A549 (cell line): ENCODE measurements around the gene MYH11. TPM values are rescaled to one million over a fixed set of nuclear protein-coding genes. Genes with fewer than 3 reads are reported as not detected.

Experiments
- ATAC-seq, 2 experiments: fragments of 200-7000 bp in 1 of 2; fragments of >200 bp in 1 of 2; cut with Nextera tagmentation in 1 of 2; cut with Tn5 transposase in 1 of 2; 3 replicates each; pipeline versions ENCODE4 v1.8.0 to v1.9.1; 2018 to 2020; ENCODE audit warnings: mild to moderate bottlenecking in 1 of 2, moderate library complexity in 1 of 2
- CTCF ChIA-PET: fragments of 300-600 bp; sonication (Branson Sonifier 250); formaldehyde crosslinking; extraction: SDS; loops from one replicate; lab custom pipeline; 2021; ENCODE audit warnings: antibody characterized with exemption, inconsistent platforms; lab: Yijun Ruan, JAX
- POLR2A ChIA-PET: fragments of 350-600 bp; formaldehyde crosslinking; extraction: SDS; loops from one replicate; lab custom pipeline; 2021; ENCODE audit warnings: antibody characterized with exemption, inconsistent platforms; lab: Yijun Ruan, JAX
- DNase-seq, 2 experiments: peaks; one replicate each; pipeline versions ENCODE4 v3.0.0 to v3.0.0-alpha.2; 2011 to 2016; ENCODE audit warnings: low read depth in 1 of 2, low spot score in 1 of 2
- FAIRE-seq: peaks from 2 replicates; lab custom pipeline; 2011; peaks lifted over from hg19 to GRCh38; lab: Jason Lieb, UNC
- H3K27ac ChIP-seq, 2 experiments: fragments of >200 bp; sonication (Bioruptor Twin); formaldehyde crosslinking; 3 replicates each; pipeline ENCODE4 v1.5.1; 2016 to 2017
- H3K4me1 ChIP-seq: fragments of >200 bp; sonication (Bioruptor Twin); formaldehyde crosslinking; 3 replicates; pipeline ENCODE4 v1.6.1; 2016
- H3K4me2 ChIP-seq: fragments of >200 bp; sonication (Bioruptor Twin); formaldehyde crosslinking; 3 replicates; pipeline ENCODE4 v1.6.1; 2016
- H3K4me3 ChIP-seq: fragments of >200 bp; sonication (Bioruptor Twin); formaldehyde crosslinking; 3 replicates; pipeline ENCODE4 v1.5.1; 2016
- H3K9me3 ChIP-seq: fragments of >200 bp; sonication (Bioruptor Twin); formaldehyde crosslinking; 3 replicates; pipeline ENCODE4 v1.6.1; 2016
- EHF ChIP-seq: fragments of 250-450 bp; sonication (Bioruptor Pico); IDR thresholded peaks from 2 replicates; pipeline ENCODE4 v1.5.0; 2020; ENCODE audit warnings: mild to moderate bottlenecking
- FOSL2 ChIP-seq, 2 experiments: fragments of 450-650 bp in 1 of 2; fragments of >200 bp in 1 of 2; sonication (Bioruptor Twin) in 1 of 2; formaldehyde crosslinking; IDR thresholded peaks; 2 replicates each; pipeline versions ENCODE4 v1.5.0 to v1.6.1; 2016 to 2020; ENCODE audit warnings: mild to moderate bottlenecking in 1 of 2, moderate library complexity in 1 of 2
- FOXS1 ChIP-seq: fragments of 250-450 bp; sonication (Bioruptor Pico); IDR thresholded peaks from 2 replicates; pipeline ENCODE4 v1.5.0; 2020; ENCODE audit warnings: mild to moderate bottlenecking, moderate library complexity
- GATA3 ChIP-seq: IDR thresholded peaks from 2 replicates; pipeline ENCODE4 v1.6.1; 2012; ENCODE audit warnings: borderline replicate concordance
- HDAC2 ChIP-seq: fragments of 200-600 bp; sonication (generic); IDR thresholded peaks from 2 replicates; pipeline ENCODE4 v1.6.1; 2016
- HEYL ChIP-seq: fragments of 250-450 bp; sonication (Bioruptor Pico); IDR thresholded peaks from 2 replicates; pipeline ENCODE4 v1.8.0; 2021; ENCODE audit warnings: mild to moderate bottlenecking, moderate library complexity
- JUNB ChIP-seq: fragments of >200 bp; sonication (Bioruptor Twin); formaldehyde crosslinking; IDR thresholded peaks from 2 replicates; pipeline ENCODE4 v1.6.1; 2016
- KDM5A ChIP-seq: fragments of 200-600 bp; sonication (generic); IDR thresholded peaks from 2 replicates; pipeline ENCODE4 v1.6.1; 2016; ENCODE audit warnings: antibody characterized with exemption, mild to moderate bottlenecking
- MAFK ChIP-seq: fragments of 450-650 bp; IDR thresholded peaks from 2 replicates; pipeline ENCODE4 v1.6.1; 2014; ENCODE audit not compliant: partially characterized antibody
- NFE2L2 ChIP-seq: fragments of 150-350 bp; conservative IDR thresholded peaks from 2 replicates; pipeline ENCODE4 v1.6.1; 2014; ENCODE audit warnings: low read length
- NPAS2 ChIP-seq: fragments of 250-450 bp; sonication (Bioruptor Pico); IDR thresholded peaks from 2 replicates; pipeline ENCODE4 v1.8.0; 2022; ENCODE audit warnings: mild to moderate bottlenecking, moderate library complexity, borderline replicate concordance
- PHF8 ChIP-seq: fragments of 200-600 bp; sonication (generic); IDR thresholded peaks from 2 replicates; pipeline ENCODE4 v1.6.1; 2016; ENCODE audit warnings: low read depth, mild to moderate bottlenecking, antibody characterized with exemption, moderate library complexity, borderline replicate concordance
- POLR2AphosphoS2 ChIP-seq: conservative IDR thresholded peaks from 2 replicates; pipeline ENCODE4 v1.6.1; 2012; ENCODE audit warnings: low read length, improper control_type of control experiment, inconsistent platforms
- RAD21 ChIP-seq, 2 experiments: fragments of >200 bp in 1 of 2; sonication (Bioruptor Twin) in 1 of 2; formaldehyde crosslinking in 1 of 2; IDR thresholded peaks in 1 of 2; conservative IDR thresholded peaks in 1 of 2; 2 replicates in 1 of 2; 3 replicates in 1 of 2; pipeline ENCODE4 v1.6.1; 2012 to 2018; ENCODE audit warnings: inconsistent platforms in 1 of 2
- RARB ChIP-seq: fragments of 250-450 bp; sonication (Bioruptor Pico); IDR thresholded peaks from 2 replicates; pipeline ENCODE4 v1.8.0; 2021; ENCODE audit warnings: mild to moderate bottlenecking, moderate library complexity
- SMC3 ChIP-seq: fragments of >200 bp; sonication (Bioruptor Twin); formaldehyde crosslinking; IDR thresholded peaks from 3 replicates; pipeline ENCODE4 v1.6.1; 2018; ENCODE audit warnings: inconsistent platforms
- TP53 ChIP-seq: fragments of 250-450 bp; sonication (Bioruptor Pico); IDR thresholded peaks from 2 replicates; pipeline ENCODE4 v1.5.0; 2021; ENCODE audit warnings: mild to moderate bottlenecking, moderate library complexity
- ZC3H11A ChIP-seq: fragments of 450-650 bp; IDR thresholded peaks from 2 replicates; pipeline ENCODE4 v1.6.1; 2014; ENCODE audit warnings: antibody characterized with exemption, mild to moderate bottlenecking
- WGBS: methylation state at CpG from one replicate; pipeline ENCODE4 v1.1.6; 2017; ENCODE audit errors: missing lambda C conversion rate; 5-methylcytosine and 5-hydroxymethylcytosine counted together
- polyA plus RNA-seq, 4 experiments: library from polyadenylated mRNA; depleted of rRNA in 3 of 4; stranded (reverse); fragments of >200 nt; fragmentation: RNase III in 1 of 4; extraction: RNeasy Plus Mini Kit Qiagen cat#74134 plus additional on column Dnase treatment in 1 of 4; gene quantifications; 2 replicates in 3 of 4; 3 replicates in 1 of 4; pipeline ENCODE4 v1.2.3, GENCODE V29; 2011 to 2017
- TF ChIP-seq, protein P1 (sequence below): fragments of 150-350 bp; IDR thresholded peaks from 2 replicates; pipeline ENCODE4 v1.6.1; 2014; ENCODE audit warnings: low read depth, mild to moderate bottlenecking, low read length
- TF ChIP-seq, protein P2 (sequence below): fragments of >200 bp; sonication (Bioruptor Twin); formaldehyde crosslinking; IDR thresholded peaks from 3 replicates; pipeline ENCODE4 v1.5.1; 2016
- TF ChIP-seq, protein P3 (sequence below): fragments of >200 bp; sonication (Bioruptor Twin); formaldehyde crosslinking; IDR thresholded peaks from 3 replicates; pipeline ENCODE4 v1.6.1; 2016
- TF ChIP-seq, protein P4 (sequence below): IDR thresholded peaks from 2 replicates; pipeline ENCODE4 v1.6.1; 2012
- TF ChIP-seq, protein P5 (sequence below): IDR thresholded peaks from 2 replicates; pipeline ENCODE4 v1.6.1; 2012; ENCODE audit warnings: low read depth, borderline replicate concordance
- TF ChIP-seq, protein P6 (sequence below): fragments of >200 bp; sonication (Bioruptor Twin); formaldehyde crosslinking; IDR thresholded peaks from 2 replicates; pipeline ENCODE4 v1.6.1; 2016

MYH11 gene
- polyA plus RNA-seq, 2 of the 4 experiments (the other 2 are of a cell fraction) = 0.03 to 0.09 TPM

DNA sequence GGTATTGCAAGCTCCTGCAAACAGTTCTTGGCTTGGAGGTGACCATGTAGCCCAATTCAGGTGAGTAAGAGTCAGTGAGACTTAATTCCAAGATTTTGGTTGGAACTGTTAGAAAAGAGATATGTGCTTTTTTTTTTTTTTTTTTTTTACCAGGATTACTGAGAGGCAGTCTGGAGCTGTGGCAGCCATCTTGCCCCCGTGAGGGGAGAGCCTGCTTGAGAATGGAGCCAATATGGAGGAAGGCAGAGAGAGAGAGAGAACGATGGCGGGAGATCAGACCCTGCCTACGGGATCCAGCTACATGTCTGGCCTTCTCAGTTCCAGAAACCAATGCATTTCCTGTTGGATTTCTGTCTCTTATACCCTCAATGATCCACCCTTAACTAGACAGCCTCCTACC is 97.8 kb downstream of the MYH11 start:
- 73% methylated on average over 4 of the region's 4 CpGs for WGBS
- DNase-seq (no peak), ATAC-seq (no peak), FAIRE-seq (no peak)
- no peak overlapping the region for H3K4me3 ChIP-seq
- H3K4me1 ChIP-seq = no peaks in the 10 kb centered on the region
- ChIA-PET CTCF (interaction anchor here (0.6 to 2.6 kb wide), 11 partner anchors 11 to 436 kb away, joined by 3 to 10 read pairs (median 3); no protein-coding TSS in a partner anchor), POLR2A (no interaction called here)
- TF ChIP-seq, protein P1, sequence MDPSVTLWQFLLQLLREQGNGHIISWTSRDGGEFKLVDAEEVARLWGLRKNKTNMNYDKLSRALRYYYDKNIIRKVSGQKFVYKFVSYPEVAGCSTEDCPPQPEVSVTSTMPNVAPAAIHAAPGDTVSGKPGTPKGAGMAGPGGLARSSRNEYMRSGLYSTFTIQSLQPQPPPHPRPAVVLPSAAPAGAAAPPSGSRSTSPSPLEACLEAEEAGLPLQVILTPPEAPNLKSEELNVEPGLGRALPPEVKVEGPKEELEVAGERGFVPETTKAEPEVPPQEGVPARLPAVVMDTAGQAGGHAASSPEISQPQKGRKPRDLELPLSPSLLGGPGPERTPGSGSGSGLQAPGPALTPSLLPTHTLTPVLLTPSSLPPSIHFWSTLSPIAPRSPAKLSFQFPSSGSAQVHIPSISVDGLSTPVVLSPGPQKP = no peak
- no peak for TF ChIP-seq HEYL
- TF ChIP-seq, protein P2, sequence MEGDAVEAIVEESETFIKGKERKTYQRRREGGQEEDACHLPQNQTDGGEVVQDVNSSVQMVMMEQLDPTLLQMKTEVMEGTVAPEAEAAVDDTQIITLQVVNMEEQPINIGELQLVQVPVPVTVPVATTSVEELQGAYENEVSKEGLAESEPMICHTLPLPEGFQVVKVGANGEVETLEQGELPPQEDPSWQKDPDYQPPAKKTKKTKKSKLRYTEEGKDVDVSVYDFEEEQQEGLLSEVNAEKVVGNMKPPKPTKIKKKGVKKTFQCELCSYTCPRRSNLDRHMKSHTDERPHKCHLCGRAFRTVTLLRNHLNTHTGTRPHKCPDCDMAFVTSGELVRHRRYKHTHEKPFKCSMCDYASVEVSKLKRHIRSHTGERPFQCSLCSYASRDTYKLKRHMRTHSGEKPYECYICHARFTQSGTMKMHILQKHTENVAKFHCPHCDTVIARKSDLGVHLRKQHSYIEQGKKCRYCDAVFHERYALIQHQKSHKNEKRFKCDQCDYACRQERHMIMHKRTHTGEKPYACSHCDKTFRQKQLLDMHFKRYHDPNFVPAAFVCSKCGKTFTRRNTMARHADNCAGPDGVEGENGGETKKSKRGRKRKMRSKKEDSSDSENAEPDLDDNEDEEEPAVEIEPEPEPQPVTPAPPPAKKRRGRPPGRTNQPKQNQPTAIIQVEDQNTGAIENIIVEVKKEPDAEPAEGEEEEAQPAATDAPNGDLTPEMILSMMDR = no peak
- TF ChIP-seq SMC3 = no peak
- TF ChIP-seq NFE2L2 = no peak
- TF ChIP-seq, protein P3, sequence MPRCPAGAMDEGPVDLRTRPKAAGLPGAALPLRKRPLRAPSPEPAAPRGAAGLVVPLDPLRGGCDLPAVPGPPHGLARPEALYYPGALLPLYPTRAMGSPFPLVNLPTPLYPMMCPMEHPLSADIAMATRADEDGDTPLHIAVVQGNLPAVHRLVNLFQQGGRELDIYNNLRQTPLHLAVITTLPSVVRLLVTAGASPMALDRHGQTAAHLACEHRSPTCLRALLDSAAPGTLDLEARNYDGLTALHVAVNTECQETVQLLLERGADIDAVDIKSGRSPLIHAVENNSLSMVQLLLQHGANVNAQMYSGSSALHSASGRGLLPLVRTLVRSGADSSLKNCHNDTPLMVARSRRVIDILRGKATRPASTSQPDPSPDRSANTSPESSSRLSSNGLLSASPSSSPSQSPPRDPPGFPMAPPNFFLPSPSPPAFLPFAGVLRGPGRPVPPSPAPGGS = no peak
- no peak for TF ChIP-seq KDM5A
- no peak for TF ChIP-seq FOXS1 (CRISPR knock-in tag)
- no peak for TF ChIP-seq FOSL2 (IDR thresholded peaks at IDR 0.05)
- no peak for TF ChIP-seq FOSL2 (CRISPR knock-in tag; IDR thresholded peaks at IDR 0.05)
- TF ChIP-seq EHF (CRISPR knock-in tag) = no peak
- TF ChIP-seq, protein P4, sequence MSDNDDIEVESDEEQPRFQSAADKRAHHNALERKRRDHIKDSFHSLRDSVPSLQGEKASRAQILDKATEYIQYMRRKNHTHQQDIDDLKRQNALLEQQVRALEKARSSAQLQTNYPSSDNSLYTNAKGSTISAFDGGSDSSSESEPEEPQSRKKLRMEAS = no peak
- no peak for TF ChIP-seq PHF8
- no peak for TF ChIP-seq RAD21 (conservative IDR thresholded peaks at IDR 0.05 in 1 of 2, IDR thresholded peaks at IDR 0.05 in 1 of 2)
- TF ChIP-seq ZC3H11A = no peak
- H3K9me3 ChIP-seq = no peaks in the 10 kb centered on the region
- H3K27ac ChIP-seq = no peak overlapping the region
- H3K4me2 ChIP-seq = no peak overlapping the region

DNA sequence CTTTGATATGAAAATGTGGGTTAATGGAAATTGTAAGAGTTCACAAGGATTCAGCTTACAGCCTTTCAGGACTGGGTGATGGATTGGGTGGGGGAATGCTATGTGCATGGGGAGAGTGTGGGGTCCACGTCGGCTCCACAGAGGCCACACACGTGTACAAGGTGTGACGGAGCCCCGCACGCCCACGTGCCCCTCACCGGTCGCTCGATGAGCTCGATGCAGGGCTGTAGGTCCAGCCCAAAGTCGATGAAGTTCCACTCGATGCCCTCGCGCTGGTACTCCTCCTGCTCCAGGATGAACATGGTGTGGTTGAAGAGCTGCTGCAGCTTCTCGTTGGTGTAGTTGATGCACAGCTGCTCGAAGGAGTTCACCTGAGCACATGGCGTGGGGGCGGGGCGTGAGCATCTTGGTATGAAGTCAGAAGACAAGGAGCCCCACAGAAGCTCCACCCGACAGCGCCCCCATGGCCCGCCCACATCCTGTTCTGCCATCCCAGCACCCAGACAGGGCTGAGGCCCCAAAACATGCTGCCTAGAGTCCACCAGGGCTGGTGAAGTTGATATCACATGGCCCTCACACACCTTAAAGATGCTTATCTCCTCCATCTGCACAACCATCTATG is 99.1 kb downstream of the MYH11 start:
- Histone ChIP-seq H3K27ac (no peak overlapping the region), H3K4me3 (no peak overlapping the region), H3K4me1 (no peaks in the 10 kb centered on the region), H3K4me2 (no peak overlapping the region)
- DNase-seq (no peak), FAIRE-seq (no peak), ATAC-seq (no peak)
- 80% methylated on average over 23 of the region's 23 CpGs for WGBS
- CTCF ChIA-PET = interaction anchor here (0.7 to 4.0 kb wide), 7 partner anchors 8 to 416 kb away, joined by 3 to 23 read pairs (median 8); no protein-coding TSS in a partner anchor
- POLR2A ChIA-PET = no interaction called here
- TF ChIP-seq MAFK = no peak
- TF ChIP-seq SMC3 = no peak
- no peak for TF ChIP-seq GATA3
- TF ChIP-seq, protein P5, sequence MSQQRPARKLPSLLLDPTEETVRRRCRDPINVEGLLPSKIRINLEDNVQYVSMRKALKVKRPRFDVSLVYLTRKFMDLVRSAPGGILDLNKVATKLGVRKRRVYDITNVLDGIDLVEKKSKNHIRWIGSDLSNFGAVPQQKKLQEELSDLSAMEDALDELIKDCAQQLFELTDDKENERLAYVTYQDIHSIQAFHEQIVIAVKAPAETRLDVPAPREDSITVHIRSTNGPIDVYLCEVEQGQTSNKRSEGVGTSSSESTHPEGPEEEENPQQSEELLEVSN = no peak
- no peak for TF ChIP-seq HDAC2
- TF ChIP-seq NPAS2 = no peak
- TF ChIP-seq, protein P1 = no peak
- TF ChIP-seq, protein P6, sequence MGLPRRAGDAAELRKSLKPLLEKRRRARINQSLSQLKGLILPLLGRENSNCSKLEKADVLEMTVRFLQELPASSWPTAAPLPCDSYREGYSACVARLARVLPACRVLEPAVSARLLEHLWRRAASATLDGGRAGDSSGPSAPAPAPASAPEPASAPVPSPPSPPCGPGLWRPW = no peak
- no peak for TF ChIP-seq RARB (CRISPR knock-in tag)
- no peak for TF ChIP-seq NFE2L2
- TF ChIP-seq PHF8 = no peak
- no peak for TF ChIP-seq POLR2AphosphoS2
- TF ChIP-seq JUNB = no peak
- no peak for TF ChIP-seq TP53 (CRISPR knock-in tag)
- TF ChIP-seq, all 56 proteins: peak for 0
- H3K9me3 ChIP-seq = no peaks in the 10 kb centered on the region
